GM23338 (cell line): ENCODE results near the gene STIM2. TPM values are rescaled to one million over a fixed set of nuclear protein-coding genes. Genes with fewer than 3 reads are reported as not detected.

Source experiments
- ATAC-seq: fragments of 200-7000 bp; cut with Tn5 transposase; 3 replicates; pipeline ENCODE4 v1.9.1; 2020
- DNase-seq: peaks from one replicate; pipeline ENCODE4 v3.0.0-alpha.2; 2015; ENCODE audit warnings: low spot score
- H2AFZ ChIP-seq: fragments of 200-600 bp; sonication (generic); 2 replicates; pipeline ENCODE4 v1.8.0; 2016; ENCODE audit warnings: antibody characterized with exemption, mild to moderate bottlenecking, moderate library complexity
- H3F3A ChIP-seq: fragments of 200-600 bp; sonication (generic); replicated peaks from 2 replicates; pipeline ENCODE4 v1.8.0; 2017; ENCODE audit warnings: antibody characterized with exemption, mixed run types, low read depth
- H3K27ac ChIP-seq: fragments of 200-600 bp; sonication (generic); 2 replicates; pipeline ENCODE4 v1.6.1; 2016; ENCODE audit warnings: low read depth
- H3K27me3 ChIP-seq: fragments of 200-600 bp; sonication (generic); 2 replicates; pipeline ENCODE4 v1.8.0; 2016; ENCODE audit warnings: mild to moderate bottlenecking, mixed run types, moderate library complexity; ENCODE audit not compliant: insufficient read depth
- H3K36me3 ChIP-seq: fragments of 200-600 bp; sonication (generic); 2 replicates; pipeline ENCODE4 v1.8.0; 2016; ENCODE audit warnings: mild to moderate bottlenecking; ENCODE audit not compliant: insufficient read depth
- H3K4me1 ChIP-seq: fragments of 200-600 bp; sonication (generic); 2 replicates; pipeline ENCODE4 v1.8.0; 2016; ENCODE audit warnings: mild to moderate bottlenecking, moderate library complexity; ENCODE audit not compliant: insufficient read depth
- H3K4me2 ChIP-seq: fragments of 200-600 bp; sonication (generic); 2 replicates; pipeline ENCODE4 v1.7.1; 2017; ENCODE audit warnings: mixed run types
- H3K4me3 ChIP-seq: fragments of 200-600 bp; sonication (generic); 2 replicates; pipeline ENCODE4 v1.6.1; 2016; ENCODE audit warnings: mixed run types
- H3K79me2 ChIP-seq: fragments of 200-600 bp; sonication (generic); replicated peaks from 2 replicates; pipeline ENCODE4 v1.8.0; 2017; ENCODE audit warnings: mild to moderate bottlenecking; ENCODE audit not compliant: insufficient read depth
- H3K9me2 ChIP-seq: fragments of 200-600 bp; sonication (generic); 2 replicates; pipeline ENCODE4 v1.8.0; 2017; ENCODE audit not compliant: insufficient read depth
- H4K20me1 ChIP-seq: fragments of 200-600 bp; sonication (generic); replicated peaks from 2 replicates; pipeline ENCODE4 v1.8.0; 2017; ENCODE audit warnings: mild to moderate bottlenecking; ENCODE audit not compliant: insufficient read depth
- H3K27ac Mint-ChIP-seq: 2 replicates; pipeline ENCODE4 v1.8.0; 2020; ENCODE audit warnings: inconsistent platforms, mild to moderate bottlenecking, moderate library complexity, mixed read lengths
- H3K27me3 Mint-ChIP-seq: 3 replicates; pipeline ENCODE4 v1.8.0; 2022; ENCODE audit warnings: low read depth, mild to moderate bottlenecking, moderate library complexity, mixed read lengths, inconsistent platforms; ENCODE audit not compliant: insufficient read depth, poor library complexity
- H3K36me3 Mint-ChIP-seq: 3 replicates; pipeline ENCODE4 v1.8.0; 2021; ENCODE audit warnings: low read depth, mild to moderate bottlenecking, inconsistent platforms, moderate library complexity, mixed read lengths
- H3K4me1 Mint-ChIP-seq: 3 replicates; pipeline ENCODE4 v1.8.0; 2020; ENCODE audit warnings: mild to moderate bottlenecking, inconsistent platforms, mixed read lengths
- H3K4me3 Mint-ChIP-seq: 3 replicates; pipeline ENCODE4 v1.8.0; 2021; ENCODE audit warnings: moderate library complexity, mild to moderate bottlenecking, inconsistent platforms, mixed read lengths
- H3K9me3 Mint-ChIP-seq: 3 replicates; pipeline ENCODE4 v1.8.0; 2020; ENCODE audit warnings: moderate library complexity, mild to moderate bottlenecking, inconsistent platforms, mixed read lengths
- CREB1 ChIP-seq: fragments of 250-450 bp; sonication (Bioruptor Pico); IDR thresholded peaks from 2 replicates; pipeline ENCODE4 v1.5.0; 2020; ENCODE audit warnings: low read depth, mild to moderate bottlenecking, moderate library complexity
- CTCF ChIP-seq, 2 experiments: fragments of 200-600 bp in 1 of 2; sonication (generic) in 1 of 2; conservative IDR thresholded peaks; 2 replicates each; pipeline versions ENCODE4 v1.5.1 to v1.6.1; 2016 to 2017; ENCODE audit warnings: antibody characterized with exemption in 2 of 2, low read depth in 2 of 2, mild to moderate bottlenecking in 2 of 2, moderate library complexity in 1 of 2
- EZH2 ChIP-seq: fragments of 200-600 bp; sonication (generic); IDR thresholded peaks from one replicate; pipeline ENCODE4 v1.8.0; 2017; ENCODE audit warnings: antibody characterized with exemption, mild to moderate bottlenecking, low read depth; ENCODE audit not compliant: unreplicated experiment
- EZH2phosphoT487 ChIP-seq: fragments of 200-600 bp; sonication (generic); IDR thresholded peaks from one replicate; pipeline ENCODE4 v1.8.1; 2018; ENCODE audit warnings: antibody characterized with exemption; ENCODE audit not compliant: unreplicated experiment
- JUNB ChIP-seq: IDR thresholded peaks from one replicate; pipeline ENCODE4 v1.6.1; 2016; ENCODE audit warnings: antibody characterized with exemption; ENCODE audit not compliant: unreplicated experiment
- NANOG ChIP-seq: IDR thresholded peaks from 2 replicates; pipeline ENCODE4 v1.6.1; 2016; ENCODE audit warnings: antibody characterized with exemption, borderline replicate concordance
- POLR2AphosphoS5 ChIP-seq: IDR thresholded peaks from 2 replicates; pipeline ENCODE4 v1.6.1; 2016; ENCODE audit warnings: antibody characterized with exemption, low read depth
- REST ChIP-seq: IDR thresholded peaks from one replicate; pipeline ENCODE4 v1.6.1; 2018; ENCODE audit warnings: antibody characterized with exemption; ENCODE audit not compliant: unreplicated experiment
- STAT1 ChIP-seq: IDR thresholded peaks from one replicate; pipeline ENCODE4 v1.6.1; 2016; ENCODE audit warnings: antibody characterized with exemption; ENCODE audit not compliant: unreplicated experiment
- ZNF114 ChIP-seq: fragments of 250-450 bp; sonication (Bioruptor Pico); IDR thresholded peaks from 2 replicates; pipeline ENCODE4 v1.5.0; 2020; ENCODE audit warnings: mild to moderate bottlenecking, moderate library complexity
- ZNF331 ChIP-seq: fragments of 250-450 bp; sonication (Bioruptor Pico); IDR thresholded peaks from 2 replicates; pipeline ENCODE4 v1.5.0; 2020; ENCODE audit warnings: low read depth, mild to moderate bottlenecking, moderate library complexity
- ZNF462 ChIP-seq: fragments of 250-450 bp; sonication (Bioruptor Pico); IDR thresholded peaks from 2 replicates; pipeline ENCODE4 v1.5.0; 2020; ENCODE audit warnings: mild to moderate bottlenecking, moderate library complexity
- polyA plus RNA-seq: library from polyadenylated mRNA; unstranded; fragments of >200 nt; fragmentation: Nextera tagmentation; extraction: Ambion mirVana; gene quantifications from 2 replicates; pipeline ENCODE4 v1.2.1, GENCODE V29; 2016
- total RNA-seq: library from RNA; depleted of rRNA; stranded (reverse); fragments of >200 nt; shearing (Covaris generic); gene quantifications from 2 replicates; pipeline ENCODE4 v1.2.3, GENCODE V29; 2014

STIM2 gene
- total and polyA plus RNA-seq, 2 experiments from 2014 or later, result 13.1 to 17.8 TPM

- TF ChIP-seq CTCF (conservative IDR thresholded peaks at IDR 0.05; ENCODE audit: low read depth in 2 of 2), result no peak
- TF ChIP-seq POLR2AphosphoS5, result no peak
- no peak for TF ChIP-seq ZNF331
- no peak for TF ChIP-seq EZH2
- no peak for TF ChIP-seq ZNF114 (CRISPR knock-in tag)
- no peak for TF ChIP-seq CREB1 (CRISPR knock-in tag)
Observed at GRCh38 chr4:26937139-26937538, 76.5 kb downstream of the STIM2 start (continued).

GRCh38 chr4:26937567-26937966 lies 76.9 kb downstream of the STIM2 start:
- Mint-ChIP-seq H3K9me3 (no peaks in the 10 kb centered on the region), H3K4me3 (no peak overlapping the region), H3K36me3 (no peaks in the 10 kb centered on the region), H3K4me1 (peaks cover 27% of the 10 kb centered on the region), H3K27me3 (no peaks in the 10 kb centered on the region), H3K27ac (no peak overlapping the region)
- no peak overlapping the region for H3K27ac ChIP-seq
- H3F3A ChIP-seq, result no peaks in the 10 kb centered on the region
- H3K4me3 ChIP-seq, result no peak overlapping the region
- no peak for DNase-seq
- H3K27me3 ChIP-seq, result no peaks in the 10 kb centered on the region
- no peak overlapping the region for H3K4me2 ChIP-seq
- H4K20me1 ChIP-seq, result no peaks in the 10 kb centered on the region
- ATAC-seq, result no peak
- H3K4me1 ChIP-seq, result peaks cover 15% of the 10 kb centered on the region
- H2AFZ ChIP-seq, result no peak overlapping the region
- no peaks in the 10 kb centered on the region for H3K36me3 ChIP-seq
- H3K79me2 ChIP-seq, result peaks cover 11% of the 10 kb centered on the region
- H3K9me2 ChIP-seq, result no peaks in the 10 kb centered on the region
- TF ChIP-seq ZNF331, result no peak
- no peak for TF ChIP-seq EZH2
- TF ChIP-seq NANOG, result no peak
- TF ChIP-seq REST, result no peak
- TF ChIP-seq ZNF114 (CRISPR knock-in tag), result no peak
- no peak for TF ChIP-seq POLR2AphosphoS5
- TF ChIP-seq CREB1 (CRISPR knock-in tag), result no peak
- TF ChIP-seq EZH2phosphoT487, result no peak
- no peak for TF ChIP-seq ZNF462
- TF ChIP-seq STAT1, result no peak
- TF ChIP-seq JUNB, result no peak
